ENCODE results near the gene MALSU1.
A peak's percentile ranks its signal among the peaks of the same experiment; 100 is the strongest.

MALSU1 gene

DNA sequence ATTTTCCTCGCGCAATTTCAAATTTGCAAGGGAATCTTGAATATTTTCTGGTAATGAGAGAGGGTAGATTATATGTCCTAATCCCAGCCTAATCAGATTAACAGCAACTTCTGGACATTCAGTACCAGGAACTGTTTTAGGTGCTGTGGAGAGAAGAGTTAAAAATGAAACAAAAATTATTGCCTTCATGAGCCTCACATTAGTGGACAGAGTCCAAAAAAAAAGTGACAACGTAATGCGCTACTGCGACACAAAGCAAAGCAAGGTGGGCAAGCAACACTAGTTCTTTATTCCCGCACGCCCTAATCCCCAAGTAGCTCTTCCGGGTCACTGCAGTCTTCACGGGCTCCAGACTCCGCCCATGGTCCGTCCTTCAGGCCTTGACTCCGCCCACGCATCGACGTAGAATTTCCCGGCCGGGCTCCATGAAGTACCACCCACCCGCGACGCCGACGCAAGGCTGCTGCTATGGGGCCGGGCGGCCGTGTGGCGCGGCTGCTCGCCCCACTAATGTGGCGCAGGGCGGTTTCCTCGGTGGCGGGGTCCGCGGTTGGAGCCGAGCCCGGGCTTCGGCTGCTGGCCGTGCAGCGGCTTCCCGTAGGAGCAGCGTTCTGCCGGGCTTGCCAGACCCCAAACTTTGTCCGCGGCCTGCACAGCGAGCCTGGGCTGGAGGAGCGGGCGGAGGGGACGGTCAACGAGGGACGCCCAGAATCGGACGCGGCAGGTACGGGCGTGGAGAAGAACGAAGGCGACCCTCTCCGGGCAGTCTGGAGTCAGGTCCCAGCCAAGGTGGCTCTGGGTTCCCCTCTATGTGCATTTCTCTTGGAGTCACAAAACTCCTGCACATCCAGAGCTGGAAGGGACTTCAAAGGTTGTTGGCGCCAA is at the start of gene MALSU1:
TSS of gene MALSU1 (plus strand) at position 455 of the 885 bp plus-strand sequence. CDS start at position 469, 14 bp downstream.
- no peak for TF ChIP-seq ZNF274 (IDR thresholded peaks at IDR 0.05; ENCODE audit: low read depth, low read length)
- peak within 1 kb of the TSS; percentile 74 for H3K4me3 ChIP-seq (ENCODE audit: low read length)

- TF ChIP-seq ZNF274 (IDR thresholded peaks at IDR 0.05; ENCODE audit: low read depth, low read length), result no peak
- H3K4me3 ChIP-seq (ENCODE audit: low read length), result no peak overlapping the region
Observed at GRCh38 chr7:23249486-23249885, 49.7 kb upstream of the MALSU1 start.

DNA sequence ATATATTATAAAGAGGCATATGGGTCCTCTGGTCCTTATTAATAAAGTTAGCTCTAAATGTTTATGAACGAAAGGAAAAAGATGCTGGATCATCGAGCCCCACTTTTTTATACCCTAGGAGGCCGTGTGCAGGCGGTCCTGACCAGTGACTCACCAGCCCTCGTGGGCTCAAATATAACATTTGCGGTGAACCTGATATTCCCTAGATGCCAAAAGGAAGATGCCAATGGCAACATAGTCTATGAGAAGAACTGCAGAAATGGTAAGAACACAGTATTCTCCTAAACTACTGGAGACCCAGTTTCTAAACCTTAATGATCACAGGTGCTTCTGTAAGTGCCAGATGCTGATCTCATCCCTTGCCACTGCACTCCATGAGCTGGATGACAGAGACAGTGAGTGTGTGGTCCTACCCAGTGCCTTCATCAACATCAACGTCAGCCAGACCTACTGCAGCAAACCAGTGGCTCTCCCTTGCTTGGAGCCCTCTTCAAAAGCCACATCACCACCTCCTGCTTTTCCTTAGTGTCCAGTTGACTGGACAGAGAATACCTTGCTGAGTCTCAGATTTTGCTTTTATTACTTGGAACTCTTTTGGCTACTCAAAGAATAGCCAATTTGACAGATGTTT is 45.0 kb upstream of the MALSU1 start:
- no peak for TF ChIP-seq ZNF274 (IDR thresholded peaks at IDR 0.05; ENCODE audit: low read depth, low read length)
- no peak overlapping the region for H3K4me3 ChIP-seq (ENCODE audit: low read length)

DNA sequence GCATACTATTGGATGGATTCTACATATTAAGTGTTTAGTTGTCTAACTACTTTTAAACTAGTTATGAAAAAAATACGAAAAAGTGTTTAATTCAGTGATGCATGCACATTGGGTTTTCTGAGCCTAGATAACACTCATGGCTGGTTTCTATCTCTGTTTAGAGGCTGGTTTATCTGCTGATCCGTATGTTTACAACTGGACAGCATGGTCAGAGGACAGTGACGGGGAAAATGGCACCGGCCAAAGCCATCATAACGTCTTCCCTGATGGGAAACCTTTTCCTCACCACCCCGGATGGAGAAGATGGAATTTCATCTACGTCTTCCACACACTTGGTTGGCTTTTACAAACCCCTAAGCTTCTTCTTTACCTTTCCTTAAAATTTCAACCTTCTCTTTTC is 42.4 kb upstream of the MALSU1 start:
- no peak overlapping the region for H3K4me3 ChIP-seq (ENCODE audit: low read length)
- TF ChIP-seq ZNF274 (IDR thresholded peaks at IDR 0.05; ENCODE audit: low read depth, low read length), result no peak

DNA sequence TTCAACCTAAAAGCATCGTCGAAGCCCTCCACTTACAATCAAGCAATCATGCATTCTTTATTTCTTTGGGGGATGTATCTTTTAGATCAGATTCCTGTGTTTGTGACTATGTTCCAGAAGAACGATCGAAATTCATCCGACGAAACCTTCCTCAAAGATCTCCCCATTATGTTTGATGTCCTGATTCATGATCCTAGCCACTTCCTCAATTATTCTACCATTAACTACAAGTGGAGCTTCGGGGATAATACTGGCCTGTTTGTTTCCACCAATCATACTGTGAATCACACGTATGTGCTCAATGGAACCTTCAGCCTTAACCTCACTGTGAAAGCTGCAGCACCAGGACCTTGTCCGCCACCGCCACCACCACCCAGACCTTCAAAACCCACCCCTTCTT is 38.8 kb upstream of the MALSU1 start:
- no peak for TF ChIP-seq ZNF274 (IDR thresholded peaks at IDR 0.05; ENCODE audit: low read depth, low read length)
- no peak overlapping the region for H3K4me3 ChIP-seq (ENCODE audit: low read length)

DNA sequence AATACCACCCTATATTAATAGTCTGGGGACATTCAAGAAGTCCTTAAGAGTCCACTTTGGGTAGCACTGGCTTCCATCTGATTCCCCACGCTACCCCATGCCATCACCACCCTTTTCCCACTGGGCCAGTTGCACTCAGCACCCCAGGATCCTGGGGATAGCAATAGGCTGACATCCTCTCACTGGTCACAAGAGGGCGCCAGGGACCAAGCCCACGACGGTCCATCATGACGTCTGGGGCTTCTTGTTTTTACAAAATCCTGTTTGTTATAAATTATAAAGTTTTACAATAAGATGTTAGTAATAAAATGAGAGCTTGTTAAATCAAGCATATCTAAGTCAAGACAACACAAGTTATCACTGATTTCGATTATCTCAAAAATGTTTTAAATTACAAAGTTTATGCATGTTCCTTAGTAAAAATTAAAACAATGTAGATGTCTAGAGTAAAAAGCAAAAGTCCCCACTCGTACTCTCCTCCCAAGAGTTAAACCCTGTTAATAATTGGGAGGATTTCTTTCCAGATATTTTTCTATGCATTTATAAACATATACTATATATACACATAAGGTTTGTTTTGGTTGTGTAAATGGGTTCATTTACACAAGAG is 37.2 kb upstream of the MALSU1 start:
- H3K4me3 ChIP-seq (ENCODE audit: low read length), result no peak overlapping the region

GRCh38 chr7:23264916-23265458 is 34.2 kb upstream of the MALSU1 start:
- no peak overlapping the region for H3K4me3 ChIP-seq (ENCODE audit: low read length)
- no peak for TF ChIP-seq ZNF274 (IDR thresholded peaks at IDR 0.05; ENCODE audit: low read depth, low read length)

More for the DNA sequence above, 37.2 kb upstream of the MALSU1 start:
- TF ChIP-seq ZNF274 (IDR thresholded peaks at IDR 0.05; ENCODE audit: low read depth, low read length), result no peak

GRCh38 chr7:23266918-23267317 is 32.2 kb upstream of the MALSU1 start:
- no peak overlapping the region for H3K4me3 ChIP-seq (ENCODE audit: low read length)
- TF ChIP-seq ZNF274 (IDR thresholded peaks at IDR 0.05; ENCODE audit: low read depth, low read length), result no peak

DNA sequence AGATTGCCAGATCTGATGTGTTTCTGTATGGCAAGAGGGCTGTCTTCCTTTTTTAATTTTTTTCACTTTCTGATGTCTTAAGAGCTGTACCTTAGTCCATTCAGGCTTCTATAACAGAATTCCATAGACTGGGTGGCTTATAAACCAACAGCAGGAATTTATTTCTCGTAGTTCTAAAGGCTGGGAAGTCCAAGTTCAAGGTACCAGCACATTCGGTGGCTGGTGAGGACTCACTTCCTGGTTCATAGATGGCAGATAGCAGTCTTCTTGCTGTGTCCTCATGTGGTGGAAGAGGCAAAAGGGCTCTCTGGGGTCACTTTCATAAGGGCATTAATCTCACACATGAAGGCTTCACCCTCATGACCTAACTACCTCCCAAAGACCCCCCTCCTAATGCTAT is 31.8 kb upstream of the MALSU1 start:
- no peak overlapping the region for H3K4me3 ChIP-seq (ENCODE audit: low read length)
- TF ChIP-seq ZNF274 (IDR thresholded peaks at IDR 0.05; ENCODE audit: low read depth, low read length), result no peak

DNA sequence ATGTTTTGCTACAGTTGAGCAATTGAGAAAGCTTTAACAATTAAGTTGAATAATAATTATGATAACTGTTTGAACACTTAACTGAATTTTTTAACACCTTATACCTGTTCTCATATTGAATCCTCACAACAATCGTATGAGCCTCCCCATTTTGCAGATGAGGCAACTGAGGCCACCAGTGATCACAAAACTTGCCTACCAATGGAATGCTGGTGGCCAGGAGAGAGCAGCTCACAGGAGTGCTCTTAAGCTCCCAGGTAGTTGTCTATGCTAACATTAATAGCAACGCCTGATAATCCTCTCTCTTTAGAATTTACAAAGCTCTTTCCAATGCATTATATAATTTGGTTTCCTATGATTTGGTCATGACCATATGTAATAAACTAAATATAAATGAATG is 31.0 kb upstream of the MALSU1 start:
- no peak for TF ChIP-seq ZNF274 (IDR thresholded peaks at IDR 0.05; ENCODE audit: low read depth, low read length)
- no peak overlapping the region for H3K4me3 ChIP-seq (ENCODE audit: low read length)

DNA sequence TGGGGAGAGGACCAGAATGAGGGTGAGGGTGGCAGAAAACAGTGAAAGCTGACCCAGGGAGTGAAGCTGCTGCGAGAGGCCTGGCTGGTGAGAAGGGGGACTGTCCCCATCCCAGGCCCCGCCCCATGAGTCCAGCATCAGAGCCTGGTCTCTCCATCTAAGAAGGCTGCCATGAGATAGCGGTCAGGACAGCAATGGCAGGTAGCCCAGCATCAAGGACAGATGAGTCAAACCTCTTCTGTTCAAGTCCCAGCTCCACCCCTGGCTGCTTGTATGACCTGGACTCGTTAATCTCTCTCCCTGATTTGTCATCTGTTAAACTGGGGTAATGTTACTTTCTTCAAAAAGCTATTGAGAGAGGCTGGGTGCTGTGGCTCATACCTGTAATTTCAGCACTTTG is 30.4 kb upstream of the MALSU1 start:
- H3K4me3 ChIP-seq (ENCODE audit: low read length), result no peak overlapping the region
- no peak for TF ChIP-seq ZNF274 (IDR thresholded peaks at IDR 0.05; ENCODE audit: low read depth, low read length)

DNA sequence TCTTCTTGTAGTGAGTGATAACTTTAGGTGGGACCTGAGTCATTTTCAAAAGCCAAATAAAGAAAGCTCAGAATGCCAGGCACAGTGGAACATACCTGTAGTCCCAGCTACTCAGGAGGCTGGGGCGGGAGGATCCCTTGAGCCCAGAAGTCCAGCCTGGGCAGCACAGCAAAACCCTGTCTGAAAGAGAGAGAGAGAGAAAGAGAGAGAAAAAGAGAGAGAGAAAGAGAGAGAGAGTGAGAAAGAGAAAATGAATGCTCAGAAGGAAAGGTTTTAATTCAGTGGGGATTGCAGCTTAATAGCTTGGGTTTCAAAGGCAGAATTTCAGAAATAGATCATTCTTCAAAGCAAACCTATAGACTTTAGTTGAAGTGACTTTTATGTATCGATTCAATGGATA is 26.9 kb upstream of the MALSU1 start:
- no peak overlapping the region for H3K4me3 ChIP-seq (ENCODE audit: low read length)
- TF ChIP-seq ZNF274 (IDR thresholded peaks at IDR 0.05; ENCODE audit: low read depth, low read length), result no peak

DNA sequence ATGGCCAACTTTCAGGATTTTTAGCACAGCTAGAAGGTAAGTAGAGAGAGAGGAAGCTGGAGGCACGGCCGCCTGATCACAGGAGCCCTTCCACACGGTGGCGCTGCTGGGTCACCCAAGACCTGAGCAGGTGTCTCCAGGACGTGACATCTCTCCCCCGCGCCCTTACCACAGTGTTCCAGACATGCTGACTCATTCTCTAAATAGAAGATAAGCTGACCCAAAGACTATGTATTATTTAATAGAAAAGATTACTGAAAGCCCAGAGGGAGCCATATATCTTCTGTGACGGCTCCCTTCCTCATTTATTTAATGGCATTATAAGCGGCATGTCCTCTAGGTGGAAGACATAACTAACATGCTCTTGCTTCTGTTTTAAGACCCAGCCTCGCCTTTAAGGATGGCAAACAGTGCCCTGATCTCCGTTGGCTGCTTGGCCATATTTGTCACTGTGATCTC is 26.0 kb upstream of the MALSU1 start:
- H3K4me3 ChIP-seq (ENCODE audit: low read length), result peak overlapping the region; percentile 53; the same call in 1 of the 2 replicates
- no peak for TF ChIP-seq ZNF274 (IDR thresholded peaks at IDR 0.05; ENCODE audit: low read depth, low read length)

GRCh38 chr7:23275912-23276311 is 23.2 kb upstream of the MALSU1 start:
- TF ChIP-seq ZNF274 (IDR thresholded peaks at IDR 0.05; ENCODE audit: low read depth, low read length), result no peak

More at GRCh38 chr7:23275912-23276311, 23.2 kb upstream of the MALSU1 start:
- no peak overlapping the region for H3K4me3 ChIP-seq (ENCODE audit: low read length)
